Calu3 (cell line): ENCODE measurements around the gene VWA2. TPM values are rescaled to one million over a fixed set of nuclear protein-coding genes. Genes with fewer than 3 reads are reported as not detected.

Experiments
- BruUV-seq: library from RNA; stranded (reverse); fragments of 400-500 nt; replicated peaks from 2 replicates; lab custom pipeline; 2021; lab: Mats Ljungman, UMichigan
- CTCF ChIA-PET: fragments of 300-600 bp; sonication (Branson Sonifier 250); formaldehyde crosslinking; loops from one replicate; lab custom pipeline; 2022; ENCODE audit warnings: antibody characterized with exemption; lab: Charles Lee
- DNase-seq: peaks from one replicate; pipeline ENCODE4 v3.0.0; 2022
- H3K27ac Mint-ChIP-seq: one replicate; pipeline ENCODE4 v1.8.0; 2022; ENCODE audit warnings: mixed read lengths; ENCODE audit not compliant: unreplicated experiment
- H3K27me3 Mint-ChIP-seq: one replicate; pipeline ENCODE4 v1.8.0; 2022; ENCODE audit warnings: mixed read lengths; ENCODE audit not compliant: unreplicated experiment
- H3K36me3 Mint-ChIP-seq: one replicate; pipeline ENCODE4 v1.8.0; 2022; ENCODE audit warnings: mild to moderate bottlenecking, moderate library complexity, mixed read lengths; ENCODE audit not compliant: insufficient read depth, unreplicated experiment
- H3K4me1 Mint-ChIP-seq: one replicate; pipeline ENCODE4 v1.8.0; 2022; ENCODE audit warnings: mild to moderate bottlenecking, low read depth, mixed read lengths; ENCODE audit not compliant: unreplicated experiment
- H3K4me3 Mint-ChIP-seq: one replicate; pipeline ENCODE4 v1.8.0; 2022; ENCODE audit warnings: mild to moderate bottlenecking, low read depth, moderate library complexity, mixed read lengths; ENCODE audit not compliant: unreplicated experiment
- H3K9me3 Mint-ChIP-seq: one replicate; pipeline ENCODE4 v1.8.0; 2022; ENCODE audit warnings: low read depth, mixed read lengths; ENCODE audit not compliant: unreplicated experiment
- CTCF ChIP-seq: fragments of 200-600 bp; IDR thresholded peaks from one replicate; pipeline ENCODE4 v1.8.0; 2022; ENCODE audit warnings: antibody characterized with exemption; ENCODE audit not compliant: unreplicated experiment
- intact Hi-C: fragments of 100-400 bp; cut with micrococcal nuclease; formaldehyde crosslinking; loops from one replicate; pipeline ENCODE4 v1.10.0; 2022; ENCODE audit not compliant: unreplicated experiment
- total RNA-seq: library from RNA; stranded (reverse); gene quantifications from 2 replicates; pipeline ENCODE4 v1.2.3, GENCODE V29; 2022

VWA2 gene
- total RNA-seq, 1 experiment from 2014 or later: 4.2 TPM

- intact Hi-C loops: no loop called here
These were observed 26.5 kb downstream of the VWA2 start for GRCh38 chr10:114265392-114266053.

GRCh38 chr10:114266521-114266920 lies 27.5 kb downstream of the VWA2 start:
- Mint-ChIP-seq H3K27ac (no peak overlapping the region), H3K4me3 (no peak overlapping the region), H3K27me3 (no peaks in the 10 kb centered on the region), H3K36me3 (no peaks in the 10 kb centered on the region), H3K4me1 (peaks cover 11% of the 10 kb centered on the region), H3K9me3 (no peaks in the 10 kb centered on the region)
- no TSS peak for BruUV-seq
- CTCF ChIA-PET: no interaction called here
- TF ChIP-seq CTCF: no peak
- no peak for DNase-seq
- intact Hi-C loops: no loop called here

More at GRCh38 chr10:114265392-114266053, 26.5 kb downstream of the VWA2 start:
- Mint-ChIP-seq H3K4me3 (no peak overlapping the region), H3K9me3 (no peaks in the 10 kb centered on the region), H3K36me3 (no peaks in the 10 kb centered on the region), H3K4me1 (peaks cover under 1% of the 10 kb centered on the region), H3K27ac (no peak overlapping the region), H3K27me3 (no peaks in the 10 kb centered on the region)
- no peak for DNase-seq
- TF ChIP-seq CTCF: no peak
- BruUV-seq: no TSS peak
- CTCF ChIA-PET: no interaction called here

- CTCF ChIA-PET: no interaction called here
- no peaks in the 10 kb centered on the region for H3K36me3 Mint-ChIP-seq
- no peak overlapping the region for H3K4me3 Mint-ChIP-seq
- peaks cover 13% of the 10 kb centered on the region for H3K4me1 Mint-ChIP-seq
- H3K27ac Mint-ChIP-seq: no peak overlapping the region
- intact Hi-C loops: no loop called here
- no peaks in the 10 kb centered on the region for H3K27me3 Mint-ChIP-seq
- BruUV-seq: no TSS peak
- peak; percentile 16 for DNase-seq
- TF ChIP-seq CTCF: no peak
- no peaks in the 10 kb centered on the region for H3K9me3 Mint-ChIP-seq
These were observed 32.2 kb downstream of the VWA2 start for GRCh38 chr10:114271075-114271778.

- intact Hi-C loops: no loop called here
- TF ChIP-seq CTCF: no peak
- Mint-ChIP-seq H3K27me3 (no peaks in the 10 kb centered on the region), H3K4me3 (no peak overlapping the region), H3K4me1 (peaks cover 13% of the 10 kb centered on the region), H3K9me3 (no peaks in the 10 kb centered on the region), H3K27ac (no peak overlapping the region), H3K36me3 (no peaks in the 10 kb centered on the region)
- peak; percentile 16 for DNase-seq
- CTCF ChIA-PET: no interaction called here
- no TSS peak for BruUV-seq
These were observed 32.7 kb downstream of the VWA2 start for GRCh38 chr10:114271779-114272167.
